Spleen (tissue), 11 donors: Measurements from ENCODE around the gene IL13RA1. TPM values are rescaled to one million over a fixed set of nuclear protein-coding genes. Genes with fewer than 3 reads are reported as not detected.

Experiments used
- DNase-seq: peaks from one replicate; pipeline ENCODE4 v3.0.0-alpha.2; 2020
- H3K27ac ChIP-seq, 8 donors: fragments of 200-600 bp; sonication (generic) in 7 of 8; 1 replicate in 4 of 8; 2 replicates in 4 of 8; pipeline versions ENCODE4 v1.5.0 to v1.8.0; 2016 to 2021; ENCODE audit warnings: inconsistent platforms in 4 of 8, mild to moderate bottlenecking in 4 of 8, moderate library complexity in 1 of 8
- H3K27me3 ChIP-seq, 7 donors: fragments of 200-600 bp; sonication (generic) in 6 of 7; replicated peaks in 1 of 7; 1 replicate in 4 of 7; 2 replicates in 3 of 7; pipeline versions ENCODE4 v1.5.0 to v1.8.0; 2016 to 2021; ENCODE audit warnings: inconsistent platforms in 3 of 7, mild to moderate bottlenecking in 1 of 7
- H3K36me3 ChIP-seq, 6 donors: fragments of 200-600 bp; sonication (generic) in 5 of 6; 1 replicate in 4 of 6; 2 replicates in 2 of 6; pipeline versions ENCODE4 v1.5.0 to v1.8.0; 2016 to 2021; ENCODE audit warnings: inconsistent platforms in 2 of 6
- H3K4me1 ChIP-seq, 6 donors: fragments of 200-600 bp; sonication (generic) in 5 of 6; 1 replicate in 3 of 6; 2 replicates in 3 of 6; pipeline versions ENCODE4 v1.5.0 to v1.8.0; 2016 to 2021; ENCODE audit warnings: inconsistent platforms in 3 of 6
- H3K4me3 ChIP-seq, 8 donors: fragments of 200-600 bp; sonication (generic) in 7 of 8; 1 replicate in 4 of 8; 2 replicates in 4 of 8; pipeline versions ENCODE4 v1.5.0 to v1.8.0; 2016 to 2021; ENCODE audit warnings: inconsistent platforms in 4 of 8, mild to moderate bottlenecking in 4 of 8, moderate library complexity in 2 of 8
- H3K9me3 ChIP-seq, 8 donors: fragments of 200-600 bp; sonication (generic) in 7 of 8; 1 replicate in 4 of 8; 2 replicates in 4 of 8; pipeline versions ENCODE4 v1.5.0 to v1.8.0; 2016 to 2021; ENCODE audit warnings: inconsistent platforms in 4 of 8
- CTCF ChIP-seq, 11 experiments: fragments of 200-600 bp in 7 of 11; fragments of 450-650 bp in 4 of 11; sonication (generic) in 4 of 11; IDR thresholded peaks in 8 of 11; conservative IDR thresholded peaks in 3 of 11; 1 replicate in 7 of 11; 2 replicates in 4 of 11; pipeline versions ENCODE4 v1.4.0 to v1.8.0; 2016 to 2021; ENCODE audit warnings: antibody characterized with exemption in 11 of 11, inconsistent platforms in 4 of 11, mild to moderate bottlenecking in 1 of 11
- POLR2A ChIP-seq, 3 donors: fragments of 450-650 bp; IDR thresholded peaks; one replicate each; pipeline ENCODE4 v1.5.1; 2017; ENCODE audit warnings: antibody characterized with exemption in 3 of 3, mild to moderate bottlenecking in 1 of 3
- POLR2AphosphoS5 ChIP-seq, 3 donors: sonication (generic); formaldehyde crosslinking; IDR thresholded peaks; one replicate each; pipeline ENCODE4 v1.5.1; 2017; ENCODE audit warnings: antibody characterized with exemption in 3 of 3
- WGBS, 5 donors: extraction: QIAGEN DNeasy Blood & Tissue Kit in 3 of 5; methylation state at CpG; one replicate each; pipeline versions ENCODE4 v1.1.5 to v1.1.7; 2013 to 2018; 5-methylcytosine and 5-hydroxymethylcytosine counted together
- intact Hi-C: fragments of 100-400 bp; cut with DNase I; formaldehyde crosslinking; loops from one replicate; pipeline ENCODE4 v1.15.0; 2023; ENCODE audit warnings: low total_unique reads
- polyA plus RNA-seq, 3 donors: library from polyadenylated mRNA; stranded (reverse); fragments of 200-250 nt; gene quantifications; one replicate each; pipeline ENCODE4 v1.2.1, GENCODE V29; 2013
- total RNA-seq, 7 donors: library from RNA; depleted of rRNA in 3 of 7; stranded (reverse); fragments of >200 nt in 3 of 7; fragmentation: NEBNext Ultra II Directional in 4 of 7; extraction: Animal tissue kit (Norgen Biotek cat#: 25700) in 4 of 7; gene quantifications; one replicate each; pipeline versions ENCODE4 v1.1.0 to v1.2.1, GENCODE V29; 2016 to 2021
- donor health status: healthy with polysubstance abuse.
- donor health status: DM: no; HTN: no; CAD: no; lungs with moderate emphysema.
- donor health status: DM: no; HTN: no; CAD: no.
- donor health status: Bipolar disorder and iron deficiency.
- donor health status: healthy.
- donor health status: DM: no; HTN: no; CAD: no.
- donor health status: DM: yes; HTN: yes; CAD: no.

The IL13RA1 gene
- total and polyA plus RNA-seq, 10 donors, result 17.5 to 67.1 (median 45.4) TPM

- TF ChIP-seq POLR2AphosphoS5 (IDR thresholded peaks at IDR 0.05) (no peak), CTCF (IDR thresholded peaks at IDR 0.05 in 8 of 11, conservative IDR thresholded peaks at IDR 0.05 in 3 of 11) (no peak), POLR2A (IDR thresholded peaks at IDR 0.05) (no peak)
- no peak overlapping the region for H3K27ac ChIP-seq
- DNase-seq, result no peak
- H3K4me3 ChIP-seq, result no peak overlapping the region
- H3K4me1 ChIP-seq, result no peaks in the 10 kb centered on the region
- H3K36me3 ChIP-seq, result peaks cover 0 to 25% (median 0%) of the 10 kb centered on the region in 6 donors
- no peaks in the 10 kb centered on the region for H3K9me3 ChIP-seq
- intact Hi-C loops, result no loop called here
- no peaks in the 10 kb centered on the region for H3K27me3 ChIP-seq
- WGBS, 5 donors, result 59 to 77% (median 71%) methylated on average over 2 of the region's 2 CpGs
Observed at GRCh38 chrX:118745570-118745969, 18.2 kb downstream of the IL13RA1 start.

- peak in 1 of 3 donors; percentile 63 for TF ChIP-seq POLR2AphosphoS5 (IDR thresholded peaks at IDR 0.05)
- no peak for TF ChIP-seq POLR2A (IDR thresholded peaks at IDR 0.05)
- peak overlapping the region in 7 of 8 donors; percentile 28 to 84 (median 55) for H3K27ac ChIP-seq
- DNase-seq, result no peak
- WGBS, 5 donors, result 52 to 59% (median 56%) methylated on average over 9 of the region's 9 CpGs
- peaks cover 0 to 33% (median 8%) of the 10 kb centered on the region in 6 donors for H3K4me1 ChIP-seq
- intact Hi-C loops, result no loop called here
- peaks cover 0 to 25% (median 0%) of the 10 kb centered on the region in 6 donors for H3K36me3 ChIP-seq
- H3K27me3 ChIP-seq, result no peaks in the 10 kb centered on the region
- H3K9me3 ChIP-seq, result no peaks in the 10 kb centered on the region
- no peak overlapping the region for H3K4me3 ChIP-seq
Observed at GRCh38 chrX:118751950-118752783, 24.8 kb downstream of the IL13RA1 start.

GRCh38 chrX:118755633-118756032, 28.2 kb downstream of the IL13RA1 start:
- Histone ChIP-seq H3K4me3 (no peak overlapping the region), H3K9me3 (no peaks in the 10 kb centered on the region), H3K27me3 (no peaks in the 10 kb centered on the region), H3K27ac (peak overlapping the region in 4 of 8 donors; percentile 32 to 75 (median 50)), H3K36me3 (peaks cover 0 to 30% (median 0%) of the 10 kb centered on the region in 6 donors), H3K4me1 (peaks cover 0 to 33% (median 8%) of the 10 kb centered on the region in 6 donors)
- 54 to 84% (median 61%) methylated on average over 4 of the region's 4 CpGs for WGBS, 5 donors
- no peak for DNase-seq
- intact Hi-C loops, result no loop called here
- no peak for TF ChIP-seq POLR2AphosphoS5 (IDR thresholded peaks at IDR 0.05)
- no peak for TF ChIP-seq POLR2A (IDR thresholded peaks at IDR 0.05)
- no peak for TF ChIP-seq CTCF (IDR thresholded peaks at IDR 0.05 in 8 of 11, conservative IDR thresholded peaks at IDR 0.05 in 3 of 11)

GRCh38 chrX:118756101-118756500, 28.7 kb downstream of the IL13RA1 start:
- no peak for TF ChIP-seq POLR2AphosphoS5 (IDR thresholded peaks at IDR 0.05)
- no peak for TF ChIP-seq POLR2A (IDR thresholded peaks at IDR 0.05)
- no peak for TF ChIP-seq CTCF (IDR thresholded peaks at IDR 0.05 in 8 of 11, conservative IDR thresholded peaks at IDR 0.05 in 3 of 11)
- no peak for DNase-seq
- Histone ChIP-seq H3K4me1 (peaks cover 0 to 32% (median 8%) of the 10 kb centered on the region in 6 donors), H3K27me3 (no peaks in the 10 kb centered on the region), H3K27ac (peak overlapping the region in 4 of 8 donors; percentile 32 to 75 (median 50)), H3K4me3 (no peak overlapping the region), H3K36me3 (peaks cover 0 to 28% (median 0%) of the 10 kb centered on the region in 6 donors), H3K9me3 (no peaks in the 10 kb centered on the region)
- intact Hi-C loops, result no loop called here
- WGBS, 5 donors, result 44 to 96% (median 68%) methylated on average over 2 of the region's 2 CpGs
